HEK293 (cell line): Measurements from ENCODE around the gene MMAB.

ENCODE experiments used
- CTCF ChIA-PET: fragments of 350-600 bp; formaldehyde crosslinking; extraction: SDS; loops from one replicate; lab custom pipeline; 2021; ENCODE audit warnings: antibody characterized with exemption; lab: Yijun Ruan, JAX
- POLR2A ChIA-PET: fragments of 300-600 bp; formaldehyde crosslinking; extraction: SDS; loops from one replicate; lab custom pipeline; 2020; ENCODE audit warnings: antibody characterized with exemption, inconsistent platforms; lab: Yijun Ruan, JAX
- H3K27ac ChIP-seq: fragments of 200-500 bp; sonication (Bioruptor generic); 2 replicates; pipeline ENCODE4 v1.5.1; 2014; ENCODE audit warnings: low read depth, low read length, control low read depth, inconsistent platforms; ENCODE audit errors: extremely low read depth
- H3K36me3 ChIP-seq, 2 experiments: fragments of 200-500 bp in 1 of 2; sonication (Bioruptor generic) in 1 of 2; 1 replicate in 1 of 2; 2 replicates in 1 of 2; pipeline ENCODE4 v1.5.1; 2014 to 2017; ENCODE audit warnings: inconsistent platforms in 2 of 2, low read length in 2 of 2; ENCODE audit not compliant: control insufficient read depth in 2 of 2, insufficient read depth in 1 of 2
- H3K4me1 ChIP-seq: fragments of 200-500 bp; sonication (Bioruptor generic); 2 replicates; pipeline ENCODE4 v1.5.1; 2014; ENCODE audit warnings: mild to moderate bottlenecking, low read length, inconsistent platforms; ENCODE audit not compliant: control insufficient read depth, insufficient read depth
- H3K4me3 ChIP-seq: 2 replicates; pipeline ENCODE4 v1.5.1; 2011; ENCODE audit warnings: low read depth, mild to moderate bottlenecking, control low read depth, low read length, moderate library complexity
- H3K9me3 ChIP-seq: fragments of 200-500 bp; sonication (Bioruptor generic); 2 replicates; pipeline ENCODE4 v1.5.1; 2014; ENCODE audit warnings: low read depth, low read length, inconsistent platforms; ENCODE audit not compliant: control insufficient read depth, insufficient read depth
- BCL11A ChIP-seq: fragments of 450-650 bp; formaldehyde crosslinking; IDR thresholded peaks from 2 replicates; pipeline ENCODE4 v1.5.1; 2016; ENCODE audit warnings: low read depth, missing biosample characterization, missing genetic modification characterization
- INSM2 ChIP-seq: fragments of 450-650 bp; formaldehyde crosslinking; IDR thresholded peaks from 2 replicates; pipeline ENCODE4 v1.5.1; 2016; ENCODE audit warnings: missing biosample characterization, missing genetic modification characterization
- SETDB1 ChIP-seq: IDR thresholded peaks from one replicate; pipeline ENCODE4 v1.6.1; 2017; ENCODE audit warnings: mild to moderate bottlenecking, low read length, moderate library complexity, mixed read lengths; ENCODE audit not compliant: insufficient read length
- YY1 ChIP-seq: fragments of 450-650 bp; formaldehyde crosslinking; IDR thresholded peaks from 2 replicates; pipeline ENCODE4 v1.5.1; 2018; ENCODE audit warnings: missing biosample characterization, missing genetic modification characterization
- ZBTB21 ChIP-seq: fragments of 450-650 bp; formaldehyde crosslinking; IDR thresholded peaks from 2 replicates; pipeline ENCODE4 v1.5.1; 2017; ENCODE audit warnings: missing biosample characterization, missing genetic modification characterization
- ZEB2 ChIP-seq: fragments of 450-650 bp; formaldehyde crosslinking; IDR thresholded peaks from 2 replicates; pipeline ENCODE4 v1.5.1; 2016; ENCODE audit warnings: missing biosample characterization, missing genetic modification characterization
- ZNF174 ChIP-seq: fragments of 450-650 bp; formaldehyde crosslinking; IDR thresholded peaks from 2 replicates; pipeline ENCODE4 v1.5.0; 2017; ENCODE audit warnings: missing biosample characterization, mild to moderate bottlenecking, missing genetic modification characterization
- ZNF324 ChIP-seq: fragments of 450-650 bp; formaldehyde crosslinking; IDR thresholded peaks from 2 replicates; pipeline ENCODE4 v1.5.1; 2016; ENCODE audit warnings: missing biosample characterization, missing genetic modification characterization
- ZNF394 ChIP-seq: fragments of 450-650 bp; formaldehyde crosslinking; IDR thresholded peaks from 2 replicates; pipeline ENCODE4 v1.5.1; 2016; ENCODE audit warnings: missing biosample characterization, missing genetic modification characterization, mild to moderate bottlenecking, moderate library complexity, borderline replicate concordance
- ZNF596 ChIP-seq: fragments of 450-650 bp; IDR thresholded peaks from 2 replicates; pipeline ENCODE4 v1.5.0; 2018; ENCODE audit warnings: missing biosample characterization, mild to moderate bottlenecking, missing genetic modification characterization, moderate library complexity
- ZNF624 ChIP-seq: fragments of 450-650 bp; formaldehyde crosslinking; IDR thresholded peaks from 2 replicates; pipeline ENCODE4 v1.5.1; 2017; ENCODE audit warnings: missing biosample characterization, missing genetic modification characterization
- ZNF707 ChIP-seq: fragments of 450-650 bp; formaldehyde crosslinking; IDR thresholded peaks from 2 replicates; pipeline ENCODE4 v1.5.1; 2016; ENCODE audit warnings: missing biosample characterization, missing genetic modification characterization
- ZNF792 ChIP-seq: fragments of 450-650 bp; formaldehyde crosslinking; IDR thresholded peaks from 2 replicates; pipeline ENCODE4 v1.5.1; 2016; ENCODE audit warnings: missing biosample characterization, missing genetic modification characterization
- ZSCAN30 ChIP-seq: fragments of 450-650 bp; IDR thresholded peaks from 2 replicates; pipeline ENCODE4 v1.5.1; 2018; ENCODE audit warnings: missing biosample characterization, mild to moderate bottlenecking, missing genetic modification characterization, moderate library complexity
- TF ChIP-seq, protein P1 (sequence below): fragments of 450-650 bp; formaldehyde crosslinking; IDR thresholded peaks from 2 replicates; pipeline ENCODE4 v1.5.1; 2016; ENCODE audit warnings: missing biosample characterization, missing genetic modification characterization

MMAB gene

DNA sequence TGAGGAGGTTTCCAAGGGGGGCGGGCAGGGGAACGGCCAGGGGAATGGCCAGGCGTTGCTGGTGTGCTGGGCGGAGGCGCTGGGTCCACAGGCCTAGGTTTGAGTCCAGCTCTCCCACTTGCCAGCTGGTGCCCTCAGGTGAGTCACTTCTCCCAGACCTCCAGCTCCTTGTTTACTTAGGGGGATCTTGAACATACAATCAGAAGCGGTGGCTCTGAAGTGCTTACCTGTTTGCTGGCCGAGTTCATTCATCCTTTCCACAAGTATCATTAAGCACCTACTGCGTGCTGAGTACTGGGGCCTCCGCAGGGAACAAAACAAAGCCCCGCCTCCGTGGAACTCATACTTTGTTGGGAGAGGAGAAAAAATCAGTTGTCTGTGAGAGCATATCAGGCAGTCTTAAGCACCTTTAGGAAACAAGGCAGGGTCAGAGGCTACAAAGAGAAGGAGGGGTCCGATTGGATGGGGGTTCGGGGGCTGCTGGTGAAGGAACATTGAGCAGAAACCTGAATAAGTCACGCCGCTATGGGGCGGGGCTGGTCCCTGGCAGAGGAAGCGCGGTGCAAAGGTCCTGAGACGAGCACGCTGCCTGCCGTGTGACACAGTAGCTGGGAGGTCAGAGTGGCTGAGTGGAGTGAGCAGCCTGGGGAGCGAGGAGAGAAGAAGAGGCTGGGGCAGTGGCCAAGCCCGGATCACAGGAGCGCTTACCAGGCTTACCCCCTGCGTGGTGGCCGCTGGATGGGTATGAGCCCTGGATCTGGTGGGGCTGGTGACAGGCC is 15.3 kb upstream of the MMAB start (continued):
- no peak for TF ChIP-seq ZNF324 (tag by site-specific recombination)
- TF ChIP-seq ZNF792 (tag by site-specific recombination): no peak
- TF ChIP-seq YY1 (tag by site-specific recombination): no peak
- TF ChIP-seq ZNF624 (tag by site-specific recombination): no peak

DNA sequence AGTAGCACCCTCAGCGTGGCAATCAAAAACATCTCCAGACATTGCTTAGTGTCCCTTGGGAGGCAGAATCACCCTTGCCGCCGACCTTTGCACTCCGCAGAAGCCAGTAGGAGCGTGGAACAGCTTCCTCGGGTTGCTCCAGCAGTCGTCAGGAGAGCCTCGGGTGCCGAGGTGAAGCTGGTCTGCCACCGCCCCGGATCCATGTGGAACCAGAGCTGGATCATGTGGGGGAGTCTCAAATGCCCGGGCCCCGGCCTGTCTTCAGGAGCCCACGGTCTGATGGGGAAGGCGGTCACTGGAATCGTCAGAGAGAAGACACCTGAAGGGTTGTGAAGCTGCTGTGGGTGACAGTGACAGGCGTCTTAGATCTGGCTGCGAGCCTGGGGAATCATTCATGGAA is 14.6 kb upstream of the MMAB start:
- no peak overlapping the region for H3K27ac ChIP-seq
- no peak overlapping the region for H3K4me3 ChIP-seq
- POLR2A ChIA-PET: no interaction called here
- no peaks in the 10 kb centered on the region for H3K9me3 ChIP-seq
- no peaks in the 10 kb centered on the region for H3K4me1 ChIP-seq
- CTCF ChIA-PET: interaction anchor here (0.6 to 3.1 kb wide), 2 partner anchors 10 to 292 kb away, joined by 3 to 16 read pairs; no protein-coding TSS in a partner anchor
- H3K36me3 ChIP-seq: peaks cover 4 to 22% of the 10 kb centered on the region in 2 experiments; a peak in 2 of 3 replicates
- TF ChIP-seq ZSCAN30 (tag by site-specific recombination) (no peak), ZEB2 (no peak), ZNF394 (tag by site-specific recombination) (no peak), ZBTB21 (tag by site-specific recombination) (no peak), ZNF596 (tag by site-specific recombination) (no peak), SETDB1 (no peak), BCL11A (tag by site-specific recombination) (no peak), ZNF174 (no peak), ZNF707 (tag by site-specific recombination) (no peak), INSM2 (no peak)
- TF ChIP-seq, protein P1, sequence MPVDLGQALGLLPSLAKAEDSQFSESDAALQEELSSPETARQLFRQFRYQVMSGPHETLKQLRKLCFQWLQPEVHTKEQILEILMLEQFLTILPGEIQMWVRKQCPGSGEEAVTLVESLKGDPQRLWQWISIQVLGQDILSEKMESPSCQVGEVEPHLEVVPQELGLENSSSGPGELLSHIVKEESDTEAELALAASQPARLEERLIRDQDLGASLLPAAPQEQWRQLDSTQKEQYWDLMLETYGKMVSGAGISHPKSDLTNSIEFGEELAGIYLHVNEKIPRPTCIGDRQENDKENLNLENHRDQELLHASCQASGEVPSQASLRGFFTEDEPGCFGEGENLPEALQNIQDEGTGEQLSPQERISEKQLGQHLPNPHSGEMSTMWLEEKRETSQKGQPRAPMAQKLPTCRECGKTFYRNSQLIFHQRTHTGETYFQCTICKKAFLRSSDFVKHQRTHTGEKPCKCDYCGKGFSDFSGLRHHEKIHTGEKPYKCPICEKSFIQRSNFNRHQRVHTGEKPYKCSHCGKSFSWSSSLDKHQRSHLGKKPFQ (tag by site-specific recombination): no peak

DNA sequence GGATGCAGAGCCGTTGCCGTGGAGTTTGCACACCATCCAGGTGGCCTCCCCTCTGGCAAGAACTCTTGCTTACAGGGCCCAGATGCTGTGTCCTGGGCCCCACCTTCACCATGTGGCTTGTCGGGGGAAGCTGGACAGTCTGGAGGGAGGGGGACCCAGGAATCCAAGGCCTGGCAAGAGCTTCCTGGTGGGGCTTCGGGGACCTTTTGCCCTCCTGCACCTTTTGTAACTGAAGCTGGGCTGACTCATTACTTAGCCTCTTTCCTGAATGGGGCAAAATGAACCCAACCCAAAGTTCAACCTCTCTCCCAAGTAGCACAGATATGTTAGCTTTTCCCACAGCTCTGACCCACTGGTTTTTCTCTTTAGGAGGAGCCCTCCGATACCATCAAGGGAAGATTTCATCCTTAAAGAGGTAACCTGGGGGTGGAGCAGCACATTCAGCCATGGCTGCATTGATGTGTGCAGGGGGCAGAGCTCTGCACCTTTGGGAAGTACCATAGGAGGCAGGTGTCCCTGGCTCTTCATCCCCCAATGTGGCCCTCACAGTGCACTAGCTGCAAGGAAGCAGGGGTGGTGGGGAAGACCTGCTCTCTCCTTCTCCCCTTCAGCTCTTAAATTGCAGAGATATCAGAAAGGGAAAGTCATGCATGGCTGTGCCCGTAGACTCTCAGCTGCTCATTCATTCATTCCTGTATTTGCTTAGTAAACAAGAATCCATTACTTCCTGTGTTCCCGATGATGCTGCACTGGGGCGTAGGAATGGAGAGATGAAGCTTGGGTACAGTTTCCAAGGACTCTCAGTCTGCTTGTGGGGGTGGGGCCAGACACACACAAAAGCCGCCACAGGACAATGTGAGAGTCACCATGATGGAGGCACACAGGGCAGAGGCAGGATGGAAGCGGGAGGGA is 13.3 kb upstream of the MMAB start:
- Histone ChIP-seq H3K27ac (no peak overlapping the region), H3K4me3 (no peak overlapping the region), H3K36me3 (peaks cover 4 to 20% of the 10 kb centered on the region in 2 experiments; a peak in 2 of 3 replicates), H3K4me1 (no peaks in the 10 kb centered on the region), H3K9me3 (no peaks in the 10 kb centered on the region)
- no peak for TF ChIP-seq ZNF792 (tag by site-specific recombination)
- ChIA-PET POLR2A (interaction anchor here (1.4 to 2.0 kb wide), 2 partner anchors 11 to 12 kb away, joined by 3 to 8 read pairs; partner anchors contain the start of genes MMAB and MVK), CTCF (interaction anchor here (1.7 to 3.1 kb wide), 2 partner anchors 11 kb away, joined by 8 to 16 read pairs; no protein-coding TSS in a partner anchor)
